ENCODE measurements around the gene ATP1B3. TPM values are rescaled to one million over a fixed set of nuclear protein-coding genes. Genes with fewer than 3 reads are reported as not detected.

Gene ATP1B3
- total and polyA plus RNA-seq, 2 of the 13 experiments (the other 11 are each of a cell fraction or from before 2014, with no cell fraction given), result 84.3 to 93.6 TPM

- TF ChIP-seq ZNF770 (CRISPR knock-in tag; IDR thresholded peaks at IDR 0.05), result no peak
- no peak for TF ChIP-seq SRSF1 (optimal IDR thresholded peaks at IDR 0.05; ENCODE audit: low read depth, low read length)
- TF ChIP-seq MEF2D (CRISPR knock-in tag; IDR thresholded peaks at IDR 0.05), result no peak
- TF ChIP-seq RXRA (CRISPR knock-in tag; IDR thresholded peaks at IDR 0.05), result 0 out of 2 replicates have a peak, but pooled peaks have one; percentile 28
- TF ChIP-seq MAF1 (CRISPR knock-in tag; IDR thresholded peaks at IDR 0.05; ENCODE audit: borderline replicate concordance), result no peak
- no peak for TF ChIP-seq ZNF503 (CRISPR knock-in tag; IDR thresholded peaks at IDR 0.05)
- no peak for TF ChIP-seq RARG (CRISPR knock-in tag; IDR thresholded peaks at IDR 0.05; ENCODE audit: low read depth)
- no peak for TF ChIP-seq ZNF556 (CRISPR knock-in tag; IDR thresholded peaks at IDR 0.05; ENCODE audit: borderline replicate concordance)
- TF ChIP-seq ASH2L (IDR thresholded peaks at IDR 0.05; ENCODE audit: insufficient read length, low read depth, low read length), result peak; percentile 20
- TF ChIP-seq ZNF225 (CRISPR knock-in tag; IDR thresholded peaks at IDR 0.05), result 0 out of 2 replicates have a peak, but pooled peaks have one; percentile 68
- no peak for TF ChIP-seq SIN3A (IDR thresholded peaks at IDR 0.05; ENCODE audit: borderline replicate concordance, low read depth, low read length)
- no peak for TF ChIP-seq MYC (CRISPR knock-in tag; IDR thresholded peaks at IDR 0.05; ENCODE audit: borderline replicate concordance)
- TF ChIP-seq ZNF816 (CRISPR knock-in tag; IDR thresholded peaks at IDR 0.05; ENCODE audit: borderline replicate concordance), result no peak
- peak; percentile 84 for TF ChIP-seq HOXA3 (CRISPR knock-in tag; IDR thresholded peaks at IDR 0.05)
- TF ChIP-seq CBX1 (IDR thresholded peaks at IDR 0.05; ENCODE audit: low read depth), result no peak
- no peak for TF ChIP-seq ZMAT3 (CRISPR knock-in tag; conservative IDR thresholded peaks at IDR 0.05)
- no peak for TF ChIP-seq PAX8 (CRISPR knock-in tag; IDR thresholded peaks at IDR 0.05; ENCODE audit: borderline replicate concordance)
- no peak for TF ChIP-seq HES4 (CRISPR knock-in tag; IDR thresholded peaks at IDR 0.05; ENCODE audit: borderline replicate concordance)
- TF ChIP-seq ESRRA (CRISPR knock-in tag; IDR thresholded peaks at IDR 0.05; ENCODE audit: low read depth), result no peak
- TF ChIP-seq CERS6 (CRISPR knock-in tag; IDR thresholded peaks at IDR 0.05), result no peak
- TF ChIP-seq MED1 (CRISPR knock-in tag; IDR thresholded peaks at IDR 0.05), result no peak
- TF ChIP-seq ZBTB3 (CRISPR knock-in tag; IDR thresholded peaks at IDR 0.05; ENCODE audit: borderline replicate concordance, low read depth), result 0 out of 2 replicates have a peak, but pooled peaks have one; percentile 17
- TF ChIP-seq SMYD3 (CRISPR knock-in tag; IDR thresholded peaks at IDR 0.05), result no peak
- TF ChIP-seq MTF2 (CRISPR knock-in tag; IDR thresholded peaks at IDR 0.05; ENCODE audit: borderline replicate concordance), result no peak
- TF ChIP-seq ZNF724P (CRISPR knock-in tag; IDR thresholded peaks at IDR 0.05; ENCODE audit: borderline replicate concordance), result no peak
- TF ChIP-seq ZNF10 (CRISPR knock-in tag; IDR thresholded peaks at IDR 0.05; ENCODE audit: borderline replicate concordance, low read depth), result no peak
Observed at GRCh38 chr3:141875893-141876380, 506 bp upstream of the ATP1B3 start (continued).

Measured in HepG2 (cell line).